K562 (cell line): Measurements from ENCODE around the gene FBXL4.

Experiments used
- CTBP1 ChIP-seq: fragments of 450-650 bp; IDR thresholded peaks from 2 replicates; pipeline ENCODE4 v1.6.1; 2016; ENCODE audit warnings: borderline replicate concordance
- SMC3 ChIP-seq: conservative IDR thresholded peaks from 2 replicates; pipeline ENCODE4 v1.6.1; 2011; ENCODE audit warnings: low read depth, low read length, improper control_type of control experiment; ENCODE audit not compliant: insufficient read depth
- ZNF347 ChIP-seq: fragments of 450-650 bp; formaldehyde crosslinking; IDR thresholded peaks from 2 replicates; pipeline ENCODE4 v1.4.0; 2020; ENCODE audit warnings: low read depth, mild to moderate bottlenecking, moderate library complexity

GRCh38 chr6:98946266-98946878, 1.4 kb downstream of the FBXL4 start:
- TF ChIP-seq SMC3 (no peak), CTBP1 (no peak), ZNF347 (no peak)
